HuH-7.5 (cell line): Measurements from ENCODE around the gene AP2A2.
"Not testable (repeated sequence)": the region's sequence is repeated elsewhere in the genome, so short reads cannot be mapped to it uniquely, and the experiment has no call there.

Source experiments
- DNase-seq: peaks from one replicate; pipeline ENCODE4 v3.0.0; 2011; ENCODE audit warnings: low spot score

AP2A2 gene

DNA sequence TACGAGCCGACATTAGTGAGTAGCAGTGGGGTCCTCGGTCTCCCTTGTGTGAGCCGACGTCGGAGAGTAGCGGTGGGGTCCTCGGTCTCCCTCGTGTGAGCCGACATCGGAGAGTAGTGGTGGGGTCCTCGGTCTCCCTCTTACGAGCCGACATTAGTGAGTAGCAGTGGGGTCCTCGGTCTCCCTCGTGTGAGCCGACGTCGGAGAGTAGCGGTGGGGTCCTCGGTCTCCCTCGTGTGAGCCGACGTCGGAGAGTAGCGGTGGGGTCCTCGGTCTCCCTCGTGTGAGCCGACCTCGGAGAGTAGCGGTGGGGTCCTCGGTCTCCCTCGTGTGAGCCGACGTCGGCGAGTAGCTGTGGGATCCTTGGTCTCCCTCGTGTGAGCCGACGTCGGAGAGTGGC, 49.7 kb downstream of the AP2A2 start:
- not testable (repeated sequence) for DNase-seq

DNA sequence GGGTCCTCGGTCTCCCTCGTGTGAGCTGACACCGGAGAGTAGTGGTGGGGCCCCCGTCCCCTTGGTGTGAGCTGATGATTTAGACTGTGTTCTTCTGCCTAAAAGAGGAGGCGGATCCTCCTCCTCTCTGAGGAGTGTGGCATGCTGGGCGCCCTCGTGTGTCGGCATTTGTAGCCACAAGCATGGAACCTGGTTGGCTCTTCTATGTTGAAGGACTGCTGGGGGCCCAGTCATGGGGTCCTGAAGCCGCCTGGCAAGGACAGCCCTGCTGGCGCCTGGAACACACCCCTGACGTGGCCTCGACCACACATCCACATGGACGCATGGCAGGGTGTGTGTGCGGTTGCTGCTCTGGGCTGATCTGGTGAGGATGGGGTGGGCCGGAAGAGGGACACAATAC, 50.2 kb downstream of the AP2A2 start:
- DNase-seq: no peak

DNA sequence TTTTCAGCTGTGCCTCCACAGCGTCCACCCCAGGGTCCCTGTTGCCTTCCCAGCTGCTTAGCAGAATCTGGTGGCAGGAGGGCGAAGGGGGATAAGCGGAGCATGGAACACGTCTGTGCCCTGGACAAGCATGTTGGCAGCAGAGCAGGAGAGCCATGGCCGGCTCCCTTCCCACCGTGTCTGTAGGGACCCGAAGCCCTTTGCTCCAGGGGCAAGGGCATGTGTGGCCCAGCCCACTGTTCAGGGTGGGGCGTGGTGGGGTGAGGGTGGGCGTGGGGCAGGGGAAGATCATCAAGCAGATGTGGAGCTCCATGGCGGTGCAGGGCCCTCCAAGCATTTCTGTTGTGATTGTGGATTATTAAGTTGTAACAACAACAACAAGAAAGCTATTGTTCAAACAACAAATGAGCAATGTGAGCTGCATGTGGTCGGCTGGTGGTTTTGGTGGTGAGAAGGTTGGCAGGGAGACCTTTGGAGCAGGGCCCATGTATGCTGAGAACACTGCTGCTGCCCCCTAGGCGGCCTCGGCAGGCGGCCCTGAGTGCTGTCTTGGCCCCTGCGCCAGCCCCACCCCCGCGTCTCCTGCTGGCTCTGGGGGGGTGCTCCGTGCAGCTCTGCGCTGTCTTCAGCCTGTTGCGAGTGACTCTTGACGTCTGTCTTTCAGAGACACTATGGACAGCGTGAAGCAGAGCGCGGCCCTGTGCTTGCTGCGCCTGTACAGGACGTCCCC, 50.9 kb downstream of the AP2A2 start:
- no peak for DNase-seq

DNA sequence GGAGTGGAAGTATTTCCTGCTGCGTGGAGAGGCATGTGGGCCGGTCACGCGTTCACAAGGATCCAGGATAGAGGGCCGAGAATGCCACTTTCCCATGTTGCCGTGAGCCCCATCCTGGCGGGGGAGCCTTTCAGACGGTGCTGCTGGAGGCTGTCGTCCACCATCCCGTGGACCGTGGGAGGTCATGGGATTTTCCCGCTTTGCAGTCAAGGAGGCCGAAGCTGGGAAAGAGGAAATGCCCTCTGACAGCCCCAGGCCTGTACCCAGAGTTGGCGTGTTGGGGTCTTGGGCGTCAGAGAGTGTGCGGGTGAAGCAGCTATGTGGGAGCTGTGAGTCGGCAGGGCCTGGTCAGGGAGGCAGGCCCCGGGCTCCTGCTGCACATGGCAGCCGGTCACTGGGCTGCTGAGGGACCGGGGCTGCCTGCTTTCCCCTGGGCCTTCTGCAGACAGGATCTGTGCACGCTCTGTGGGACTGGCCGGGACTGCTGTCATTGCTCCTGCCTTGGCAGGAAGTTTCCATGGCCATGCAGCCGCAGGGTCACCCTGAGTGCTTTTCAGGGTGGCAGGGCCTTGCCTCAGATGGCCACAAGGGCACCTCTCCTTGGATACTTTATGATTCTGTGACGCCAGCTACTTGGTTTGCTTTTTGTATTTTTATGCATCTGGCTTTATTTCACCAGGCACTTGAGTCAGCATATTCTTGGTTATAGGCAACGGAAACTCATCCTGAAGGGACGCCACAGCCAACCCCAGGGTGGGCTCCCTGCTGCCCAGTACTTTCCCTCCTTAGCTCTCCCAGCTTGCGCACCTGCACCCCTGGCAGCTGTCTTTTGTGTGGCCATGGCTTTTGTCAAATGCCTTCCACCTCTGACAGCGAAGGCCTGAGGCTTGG, 52.4 kb downstream of the AP2A2 start:
- no peak for DNase-seq

DNA sequence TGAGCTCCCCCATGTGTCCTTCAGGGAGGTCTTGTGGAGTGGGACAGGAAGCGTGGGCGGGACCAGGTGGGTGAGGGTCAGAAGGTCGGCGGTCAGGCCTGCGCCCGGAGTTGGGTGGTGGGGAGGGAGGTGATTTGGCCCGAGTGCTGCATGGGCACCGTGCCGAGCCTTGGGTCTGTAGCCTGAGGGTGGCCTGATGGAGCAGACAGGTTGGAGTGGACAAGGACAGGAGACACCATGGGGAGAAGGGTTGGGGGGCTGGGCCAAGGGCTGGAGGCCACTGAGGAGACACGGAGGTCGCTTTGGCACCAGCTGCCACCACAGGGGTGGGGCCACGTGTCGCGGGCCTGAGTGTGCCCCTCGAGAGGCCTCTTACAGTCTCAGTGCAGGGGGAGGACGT, 53.1 kb downstream of the AP2A2 start:
- no peak for DNase-seq

DNA sequence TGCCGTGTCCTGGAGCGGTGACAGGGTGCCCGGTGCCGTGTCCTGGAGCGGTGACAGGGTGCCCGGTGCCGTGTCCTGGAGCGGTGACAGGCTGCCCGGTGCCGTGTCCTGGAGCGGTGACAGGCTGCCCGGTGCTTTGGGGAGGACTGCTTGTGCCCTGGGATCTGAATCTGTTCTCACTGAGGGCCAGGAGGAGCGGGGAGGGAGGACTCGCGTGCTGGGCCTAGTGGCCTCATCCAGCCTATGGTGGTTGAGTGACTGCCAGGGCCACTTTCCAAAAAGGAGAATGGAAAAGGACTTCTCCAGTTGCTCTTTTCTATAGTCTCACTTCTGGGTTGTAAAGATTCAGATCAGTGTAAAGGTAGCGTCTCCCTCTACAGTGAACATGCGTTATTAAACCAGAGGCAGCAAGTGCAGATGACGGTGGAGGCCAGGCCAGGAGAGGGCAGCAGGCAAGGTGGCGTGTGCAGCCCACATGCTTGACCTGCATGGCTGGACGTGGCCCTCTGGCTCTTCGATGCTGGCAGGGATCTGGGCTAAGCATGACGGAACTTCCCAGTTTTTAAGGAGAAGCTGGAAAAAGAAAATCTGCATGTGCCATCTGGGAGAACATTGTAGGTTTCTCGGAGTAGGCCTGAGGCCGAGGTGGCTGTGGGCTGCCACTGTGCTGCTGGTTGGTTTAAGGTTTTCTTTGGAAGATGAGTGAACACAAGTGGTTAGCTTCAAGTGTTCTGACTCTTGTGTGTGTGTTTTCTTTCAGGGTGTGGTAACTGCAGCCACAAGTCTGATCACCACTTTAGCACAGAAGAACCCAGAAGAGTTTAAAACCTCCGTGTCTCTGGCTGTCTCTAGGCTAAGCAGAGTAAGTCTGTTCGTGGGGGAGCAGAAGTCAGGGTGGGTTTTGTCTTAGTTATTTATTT, 55.0 kb downstream of the AP2A2 start:
- DNase-seq: no peak

DNA sequence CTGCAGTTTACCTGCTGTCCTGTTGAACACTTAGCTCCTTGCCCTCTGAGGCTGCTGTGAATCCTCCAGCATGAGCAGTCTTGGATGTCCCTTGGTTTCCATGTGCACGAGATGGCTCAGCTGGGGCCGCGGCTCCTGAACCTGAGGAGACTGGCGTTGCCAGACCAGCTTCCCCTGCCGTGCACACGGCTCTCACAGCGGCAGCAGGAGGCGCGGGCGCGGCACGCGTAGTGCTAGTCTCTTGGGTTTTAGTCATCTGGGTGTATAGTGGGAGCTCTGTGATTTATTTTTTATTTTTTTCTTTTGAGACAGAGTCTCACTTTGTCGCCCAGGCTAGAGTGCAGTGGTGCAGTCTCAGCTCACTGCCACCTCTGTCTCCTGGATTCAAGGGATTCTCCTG, 56.1 kb downstream of the AP2A2 start:
- DNase-seq: no peak

DNA sequence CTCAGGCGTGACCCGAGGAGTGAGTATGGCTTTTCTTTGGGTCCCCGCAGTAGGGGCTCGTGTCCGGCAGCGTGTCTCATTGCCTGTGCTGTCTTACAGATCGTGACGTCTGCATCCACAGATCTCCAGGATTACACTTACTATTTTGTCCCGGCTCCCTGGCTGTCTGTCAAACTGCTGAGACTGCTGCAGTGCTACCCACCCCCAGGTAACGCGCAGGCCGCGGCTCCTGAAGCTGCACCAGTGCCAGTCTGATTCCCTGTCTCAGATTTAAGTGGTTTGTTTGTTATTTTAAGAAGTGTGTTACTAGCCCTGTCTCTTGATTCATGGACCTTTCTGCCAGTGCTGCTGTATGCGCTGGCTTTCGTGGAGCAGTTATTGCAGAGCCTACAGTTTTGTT, 58.9 kb downstream of the AP2A2 start:
- no peak for DNase-seq

DNA sequence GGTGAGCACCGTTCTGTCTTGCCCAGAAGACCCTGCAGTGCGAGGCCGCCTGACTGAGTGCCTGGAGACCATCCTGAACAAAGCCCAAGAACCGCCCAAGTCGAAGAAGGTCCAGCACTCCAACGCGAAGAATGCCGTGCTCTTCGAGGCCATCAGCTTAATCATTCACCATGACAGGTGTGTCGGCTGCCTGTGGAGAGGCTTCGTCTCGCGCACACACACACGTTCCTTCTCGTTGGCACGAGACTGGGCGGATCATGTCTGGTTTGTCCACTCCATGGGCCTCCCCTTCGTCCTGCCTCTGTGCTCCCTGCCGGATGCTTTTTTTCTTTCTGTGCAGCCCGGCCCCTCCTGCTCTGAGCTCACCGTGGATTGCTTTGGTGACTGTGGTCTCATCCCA, 59.7 kb downstream of the AP2A2 start:
- DNase-seq: no peak

DNA sequence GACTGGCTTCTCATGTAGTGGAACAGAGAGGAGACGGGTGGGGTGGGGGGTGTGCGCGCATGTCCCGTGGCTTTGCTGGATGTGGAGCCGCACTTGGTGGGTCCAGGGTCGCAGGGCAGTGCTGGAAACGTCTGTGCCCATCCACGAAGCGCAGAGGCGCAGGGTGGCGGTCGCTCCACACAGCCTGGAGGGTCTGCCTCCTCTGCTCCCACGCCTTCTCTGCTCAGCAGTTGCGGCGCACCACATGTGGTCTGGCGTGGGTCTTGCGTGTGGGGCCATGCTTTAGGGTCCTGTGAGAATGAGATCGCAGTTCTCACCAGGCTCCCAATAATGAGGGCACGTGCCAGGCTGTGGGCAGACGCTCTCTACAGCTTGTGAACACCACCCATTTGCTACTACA, 60.2 kb downstream of the AP2A2 start:
- DNase-seq: no peak

DNA sequence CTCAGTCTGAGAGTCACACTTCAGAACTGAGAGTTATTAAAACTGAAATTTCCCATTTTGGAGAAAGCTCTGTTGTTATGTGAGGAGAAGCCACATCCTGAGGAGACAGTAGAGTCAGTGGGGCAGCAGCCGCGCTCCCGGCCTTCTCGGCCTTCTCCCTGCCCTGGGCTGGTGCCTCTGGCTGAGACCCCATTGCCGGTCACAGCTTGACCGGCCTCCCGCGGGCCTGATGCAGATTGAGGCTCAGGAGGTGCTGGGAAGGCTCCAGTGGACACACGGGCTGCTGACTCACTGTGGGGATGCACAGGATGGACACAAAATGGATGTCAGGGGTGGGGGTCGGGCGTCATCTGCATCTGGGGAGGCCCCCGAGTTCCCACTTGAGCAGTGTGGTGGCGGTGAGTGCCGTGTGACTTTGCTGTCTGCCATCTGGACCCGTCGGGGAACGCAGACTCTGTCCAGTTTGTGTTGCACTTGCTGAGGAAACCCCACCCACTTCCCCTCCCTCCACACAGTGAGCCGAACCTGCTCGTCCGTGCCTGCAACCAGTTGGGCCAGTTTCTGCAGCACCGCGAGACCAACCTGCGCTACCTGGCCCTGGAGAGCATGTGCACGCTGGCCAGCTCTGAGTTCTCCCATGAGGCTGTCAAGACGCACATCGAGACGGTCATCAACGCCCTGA, 60.7 kb downstream of the AP2A2 start:
- DNase-seq: no peak

DNA sequence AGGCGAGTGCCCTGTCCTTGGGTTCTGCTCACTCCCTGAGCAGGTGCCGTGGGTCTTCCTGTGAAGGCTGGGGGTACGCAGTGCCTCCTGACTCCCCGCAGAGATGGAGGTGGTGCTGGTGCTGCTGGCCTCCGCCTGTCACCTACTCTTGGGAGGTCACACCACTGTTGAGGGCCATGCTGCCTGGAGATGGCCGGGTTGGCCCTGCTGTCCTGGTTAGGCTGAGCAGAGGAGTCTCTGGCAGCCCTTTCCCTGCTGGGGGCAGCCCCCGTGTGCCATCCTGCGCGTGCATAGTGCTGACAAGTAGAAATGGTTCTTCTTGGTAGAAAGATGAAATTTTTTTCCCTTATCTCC, 61.3 kb downstream of the AP2A2 start:
- DNase-seq: no peak

DNA sequence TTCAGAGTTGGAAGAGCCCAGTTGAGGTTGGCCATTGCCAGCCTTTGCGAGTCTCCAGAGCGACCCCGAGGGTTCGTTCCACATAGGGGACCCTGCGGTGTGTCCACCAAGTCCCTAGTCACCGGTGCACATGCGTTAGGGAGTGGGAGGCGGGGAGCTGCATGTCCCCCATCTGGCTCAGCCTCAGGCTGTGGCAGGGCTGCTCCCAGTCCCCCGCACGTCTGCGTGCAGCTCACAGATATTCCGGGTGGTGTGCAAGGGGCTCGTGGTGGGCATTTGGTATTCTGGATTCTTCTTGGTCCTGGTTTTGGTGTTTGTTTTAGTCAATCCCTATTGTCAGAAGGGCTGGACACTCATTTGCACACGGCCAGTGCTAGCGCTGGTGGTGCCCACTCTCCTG, 62.0 kb downstream of the AP2A2 start:
- no peak for DNase-seq

DNA sequence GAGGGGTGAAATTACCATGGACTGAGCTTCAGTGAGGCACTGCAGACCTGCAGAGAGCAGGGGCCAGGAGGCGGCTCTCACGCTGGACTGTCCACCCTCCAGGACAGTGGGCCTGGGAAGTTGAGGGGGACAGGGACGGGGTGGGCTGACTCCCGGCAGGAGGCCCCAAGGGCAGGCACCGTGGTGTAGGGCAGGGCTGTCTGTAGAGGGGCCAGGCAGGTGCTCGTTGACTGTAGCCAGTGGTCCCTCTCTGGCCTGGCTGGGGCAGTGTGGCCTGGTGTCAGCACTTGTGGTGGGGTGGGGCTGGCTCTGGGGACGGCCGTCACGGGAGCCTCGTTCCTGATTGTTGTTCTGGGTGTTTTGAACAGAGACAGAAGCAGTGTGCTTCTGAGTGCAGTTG, 64.4 kb downstream of the AP2A2 start:
- no peak for DNase-seq

DNA sequence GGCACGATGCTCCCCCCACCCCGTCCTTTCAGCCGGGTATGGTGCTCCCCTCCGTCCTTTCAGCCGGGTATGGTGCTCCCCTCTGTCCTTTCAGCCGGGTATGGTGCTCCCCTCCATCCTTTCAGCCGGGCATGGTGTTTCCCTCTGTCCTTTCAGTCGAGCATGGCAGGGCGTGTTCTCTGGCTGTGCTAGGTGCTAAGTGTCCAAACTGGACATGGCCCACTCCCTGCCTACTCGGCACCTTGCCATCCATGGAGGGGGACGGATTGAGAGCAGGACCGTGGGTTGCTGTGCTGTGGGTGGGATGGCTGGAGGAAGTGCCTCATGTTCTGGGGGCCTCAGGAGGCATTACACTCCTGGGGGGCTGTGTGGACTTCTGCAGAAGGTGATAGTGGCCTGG, 65.4 kb downstream of the AP2A2 start:
- DNase-seq: no peak

DNA sequence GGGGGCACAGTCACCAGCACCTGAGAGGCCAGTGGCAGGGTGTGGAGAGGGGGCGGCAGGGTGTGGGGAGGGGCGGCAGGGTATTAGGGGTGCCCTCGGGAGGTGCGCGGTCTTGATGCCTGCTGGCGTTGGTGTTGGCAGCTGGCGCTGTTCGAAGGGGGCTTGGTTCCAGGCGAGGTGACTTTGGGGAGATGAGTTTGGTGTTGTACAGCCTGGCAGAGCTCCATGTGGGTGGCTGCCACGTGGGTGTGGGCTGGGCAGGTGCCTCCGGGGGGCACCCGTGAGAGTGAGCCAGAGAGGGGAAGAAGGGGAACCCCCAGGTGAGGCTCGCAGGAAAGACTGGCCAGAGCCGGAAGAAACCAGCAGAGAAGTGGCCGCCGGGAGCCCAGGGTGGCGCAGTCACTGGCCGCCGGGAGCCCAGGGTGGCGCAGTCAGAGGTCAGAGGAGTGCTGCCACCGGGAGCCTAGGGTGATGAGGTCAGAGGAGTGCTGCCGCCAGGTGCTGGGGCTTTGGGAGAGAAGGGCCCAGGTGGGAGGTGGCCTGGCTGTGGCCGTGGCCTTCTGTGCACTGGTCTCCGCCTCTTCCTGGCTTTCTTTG, 66.1 kb downstream of the AP2A2 start:
- no peak for DNase-seq

DNA sequence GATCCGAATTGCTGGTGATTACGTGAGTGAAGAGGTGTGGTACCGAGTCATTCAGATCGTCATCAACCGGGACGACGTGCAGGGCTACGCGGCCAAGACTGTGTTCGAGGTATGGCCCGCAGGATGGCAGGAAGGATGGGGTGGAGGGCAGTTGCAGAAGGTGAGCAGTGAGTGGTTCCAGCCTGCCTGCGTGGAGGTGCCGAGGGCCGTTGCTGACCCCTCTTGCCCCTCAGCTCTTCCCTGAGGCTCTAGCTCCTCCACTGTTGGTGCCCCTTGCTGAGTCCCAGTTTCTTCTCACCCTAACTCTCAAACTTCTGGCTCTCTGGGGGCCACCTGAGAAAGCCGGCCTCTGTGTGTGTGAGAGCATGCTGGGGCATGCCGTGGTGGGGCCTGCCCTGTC, 66.9 kb downstream of the AP2A2 start:
- no peak for DNase-seq

DNA sequence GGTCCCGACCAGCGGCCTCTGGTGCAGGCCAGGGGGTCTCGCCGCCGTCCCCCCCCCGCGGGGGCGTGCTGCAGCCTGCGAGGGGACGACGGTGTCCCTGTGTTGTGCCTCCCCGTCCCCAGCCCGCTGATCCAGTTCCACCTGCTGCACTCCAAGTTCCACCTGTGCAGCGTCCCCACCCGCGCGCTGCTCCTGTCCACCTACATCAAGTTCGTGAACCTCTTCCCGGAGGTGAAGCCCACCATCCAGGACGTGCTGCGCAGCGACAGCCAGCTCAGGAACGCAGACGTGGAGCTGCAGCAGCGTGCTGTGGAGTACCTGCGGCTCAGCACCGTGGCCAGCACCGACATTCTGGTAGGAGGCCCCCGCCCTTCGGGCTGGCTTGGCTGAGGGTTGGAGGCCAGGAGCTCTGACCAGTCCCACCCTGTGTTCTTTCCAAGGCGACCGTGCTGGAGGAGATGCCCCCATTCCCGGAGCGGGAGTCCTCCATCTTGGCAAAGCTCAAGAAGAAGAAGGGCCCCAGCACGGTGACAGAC, 68.0 kb downstream of the AP2A2 start:
- DNase-seq: no peak

DNA sequence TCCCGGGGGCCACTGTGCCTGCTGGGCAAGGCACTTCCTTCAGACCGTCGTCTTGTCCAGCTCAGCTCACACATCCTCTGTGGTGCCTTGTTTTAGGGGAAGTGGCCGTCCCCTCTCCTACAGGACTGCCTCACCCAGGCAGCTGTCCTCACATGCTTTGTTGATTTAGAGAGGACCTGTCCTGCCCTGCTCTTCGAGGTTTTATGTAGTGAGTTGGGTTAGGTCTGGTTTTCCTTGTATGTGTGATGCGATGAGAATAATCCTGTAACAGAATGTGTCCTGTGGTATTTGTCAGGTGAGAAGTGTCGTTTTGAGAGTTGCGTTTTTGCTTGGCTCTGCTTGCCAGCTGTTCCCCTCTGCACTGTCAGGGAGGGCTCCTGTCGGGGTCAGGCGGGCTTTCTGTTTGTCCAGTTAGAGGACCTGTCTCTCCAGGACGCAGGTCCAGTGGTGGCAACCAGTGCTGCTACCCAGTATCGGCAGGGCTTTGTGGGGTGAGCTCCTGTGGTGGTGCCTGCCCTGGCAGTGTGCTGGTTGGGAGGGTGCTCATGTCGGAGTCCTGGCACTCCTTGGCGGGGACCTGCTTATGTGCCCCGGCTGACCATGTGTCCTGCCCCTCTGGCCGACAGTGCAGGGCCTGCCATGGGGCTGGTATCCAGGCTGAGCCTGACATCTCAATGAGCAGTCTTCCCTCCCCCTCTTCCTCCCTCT, 69.5 kb downstream of the AP2A2 start:
- no peak for DNase-seq

DNA sequence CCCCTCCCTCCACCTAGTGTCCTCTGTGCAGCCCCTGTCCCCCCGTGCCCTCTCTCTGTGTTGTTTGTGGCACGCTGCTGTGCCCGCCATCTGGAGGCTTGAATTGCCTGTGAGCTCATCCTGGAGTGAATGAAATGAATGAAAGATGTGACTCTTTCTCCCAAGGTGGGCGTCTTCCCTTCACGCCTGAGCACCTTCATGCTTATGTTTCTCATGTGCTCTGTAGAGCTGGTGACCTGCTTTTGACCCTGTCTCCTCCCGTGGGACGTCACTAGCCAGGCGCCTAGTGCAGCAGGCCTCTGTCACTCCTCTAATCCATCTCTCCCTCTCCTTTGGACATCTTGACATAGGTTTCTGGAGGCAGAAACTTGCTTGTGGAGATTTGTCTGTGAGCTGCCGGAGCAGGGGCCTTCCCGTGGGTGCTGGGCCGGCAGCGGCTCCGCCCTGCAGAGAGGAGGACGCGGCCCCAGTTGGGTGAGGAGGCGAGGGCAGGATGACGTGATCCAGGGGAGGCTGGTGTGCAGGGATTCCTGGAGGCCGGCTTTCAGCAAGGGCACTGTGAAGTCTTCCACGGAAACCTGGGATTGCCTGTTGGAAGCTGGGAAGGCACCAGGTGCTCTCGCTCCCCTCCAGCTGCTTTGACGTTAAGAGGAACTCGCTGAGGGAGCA, 70.2 kb downstream of the AP2A2 start:
- no peak for DNase-seq
